Neural cell (in vitro differentiated cells): ENCODE results near the gene ACTR6.

Experiments used
- CTCF ChIP-seq: fragments of 450-650 bp; IDR thresholded peaks from 2 replicates; pipeline ENCODE4 v1.5.1; 2014; ENCODE audit warnings: antibody characterized with exemption, mild to moderate bottlenecking, moderate library complexity; ENCODE audit not compliant: poor library complexity, severe bottlenecking
- EP300 ChIP-seq: fragments of 450-650 bp; conservative IDR thresholded peaks from 2 replicates; pipeline ENCODE4 v1.6.1; 2014; ENCODE audit warnings: antibody characterized with exemption, mild to moderate bottlenecking, moderate library complexity; ENCODE audit not compliant: poor library complexity, severe bottlenecking
- EZH2 ChIP-seq: fragments of 200-600, 300-800 bp; shearing (Covaris generic), sonication (generic); IDR thresholded peaks from 2 replicates; pipeline ENCODE4 v1.6.1; 2014; ENCODE audit warnings: antibody characterized with exemption, low read length, borderline replicate concordance, mild to moderate bottlenecking; ENCODE audit not compliant: insufficient read depth, poor library complexity, severe bottlenecking
- MXI1 ChIP-seq: fragments of 450-650 bp; conservative IDR thresholded peaks from 2 replicates; pipeline ENCODE4 v1.6.1; 2014; ENCODE audit warnings: antibody characterized with exemption, mild to moderate bottlenecking; ENCODE audit not compliant: poor library complexity, severe bottlenecking
- POLR2AphosphoS5 ChIP-seq: IDR thresholded peaks from 2 replicates; pipeline ENCODE4 v1.6.1; 2012
- RAD21 ChIP-seq: fragments of 450-650 bp; conservative IDR thresholded peaks from 2 replicates; pipeline ENCODE4 v1.6.1; 2014; ENCODE audit warnings: antibody characterized with exemption, mild to moderate bottlenecking, moderate library complexity
- REST ChIP-seq: IDR thresholded peaks from 2 replicates; pipeline ENCODE4 v1.6.1; 2012; ENCODE audit warnings: borderline replicate concordance
- SMC3 ChIP-seq: fragments of 450-650 bp; conservative IDR thresholded peaks from 2 replicates; pipeline ENCODE4 v1.6.1; 2014; ENCODE audit warnings: antibody characterized with exemption, mild to moderate bottlenecking, moderate library complexity; ENCODE audit not compliant: poor library complexity
- TAF1 ChIP-seq: IDR thresholded peaks from 2 replicates; pipeline ENCODE4 v1.6.1; 2012; ENCODE audit warnings: low read depth

DNA sequence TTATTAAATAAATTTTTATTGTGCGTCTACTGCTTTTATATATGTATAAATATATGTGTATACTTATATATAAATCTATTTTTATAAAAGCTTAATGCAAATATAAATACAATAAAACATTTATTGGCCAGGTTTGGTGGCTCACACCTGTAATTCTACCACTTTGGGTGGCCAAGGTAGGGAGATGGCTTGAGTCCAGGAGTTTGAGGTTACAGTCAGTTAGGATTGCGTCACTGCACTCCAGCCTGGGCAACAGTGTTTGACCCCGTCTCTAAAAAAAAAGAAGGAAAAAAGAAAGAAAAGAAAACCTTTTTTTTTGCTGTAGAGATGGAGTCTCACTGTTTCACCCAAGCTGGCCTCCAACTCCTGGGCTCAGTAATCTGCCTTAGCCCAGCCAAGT lies 20.9 kb downstream of the ACTR6 start:
- TF ChIP-seq EP300 (no peak), CTCF (no peak), REST (no peak), RAD21 (no peak), EZH2 (no peak), MXI1 (no peak), POLR2AphosphoS5 (no peak), SMC3 (no peak), TAF1 (no peak)
